HG02571 (cell line): ENCODE measurements around the gene ADAMTS13.
A peak's percentile ranks its signal among the peaks of the same experiment; 100 is the strongest.

Source experiments
- ATAC-seq: cut with Tn5 transposase; IDR thresholded peaks from one replicate; pipeline ENCODE4 v1.9.1; 2021; ENCODE audit warnings: mild to moderate bottlenecking, moderate library complexity; ENCODE audit not compliant: unreplicated experiment

The ADAMTS13 gene

DNA sequence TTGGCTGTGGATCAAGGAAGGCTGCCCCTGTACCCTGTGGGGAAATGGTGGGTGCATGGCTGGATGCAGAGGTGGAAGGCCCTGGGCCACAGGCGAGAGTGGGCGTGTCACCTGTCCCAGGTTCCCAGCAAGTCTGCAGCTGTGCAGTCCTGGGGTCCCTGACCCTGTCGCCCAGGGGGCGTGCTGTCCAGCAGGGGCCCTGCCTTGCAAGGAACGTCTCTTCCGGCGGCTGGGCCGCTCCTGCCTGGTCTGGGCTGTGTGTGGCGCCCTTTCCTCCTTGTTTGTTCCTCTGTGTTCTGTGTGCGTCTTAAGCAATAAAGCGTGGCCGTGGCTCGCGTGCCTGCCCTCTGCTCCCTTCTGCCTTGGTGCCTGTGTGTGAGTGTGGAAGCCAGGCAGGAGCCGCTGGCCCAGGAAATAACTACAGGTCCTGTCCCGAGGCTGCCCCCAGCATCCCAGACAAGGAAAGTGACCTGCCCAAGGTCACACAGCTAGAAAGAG is 48.3 kb downstream of the ADAMTS13 start:
- no peak for ATAC-seq

DNA sequence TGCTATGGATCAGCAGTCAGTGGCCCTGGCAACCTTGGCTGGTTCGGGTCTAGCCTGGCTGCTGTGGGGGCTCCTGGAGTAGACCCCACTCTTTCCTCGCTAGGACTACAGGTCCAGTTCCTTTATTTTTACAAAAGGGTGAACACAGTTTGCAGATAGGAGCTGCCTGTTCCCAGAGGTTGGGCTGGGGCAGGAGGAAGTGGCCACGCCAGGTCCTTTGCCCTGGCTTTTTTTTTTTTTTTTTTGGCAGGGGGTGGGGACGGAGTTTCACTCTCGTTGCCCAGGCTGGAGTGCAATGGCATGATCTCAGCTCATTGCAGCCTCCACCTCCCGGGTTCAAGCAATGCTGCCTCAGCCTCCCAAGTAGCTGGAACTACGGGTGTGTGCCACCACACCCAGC is 48.8 kb downstream of the ADAMTS13 start:
- ATAC-seq, result no peak

DNA sequence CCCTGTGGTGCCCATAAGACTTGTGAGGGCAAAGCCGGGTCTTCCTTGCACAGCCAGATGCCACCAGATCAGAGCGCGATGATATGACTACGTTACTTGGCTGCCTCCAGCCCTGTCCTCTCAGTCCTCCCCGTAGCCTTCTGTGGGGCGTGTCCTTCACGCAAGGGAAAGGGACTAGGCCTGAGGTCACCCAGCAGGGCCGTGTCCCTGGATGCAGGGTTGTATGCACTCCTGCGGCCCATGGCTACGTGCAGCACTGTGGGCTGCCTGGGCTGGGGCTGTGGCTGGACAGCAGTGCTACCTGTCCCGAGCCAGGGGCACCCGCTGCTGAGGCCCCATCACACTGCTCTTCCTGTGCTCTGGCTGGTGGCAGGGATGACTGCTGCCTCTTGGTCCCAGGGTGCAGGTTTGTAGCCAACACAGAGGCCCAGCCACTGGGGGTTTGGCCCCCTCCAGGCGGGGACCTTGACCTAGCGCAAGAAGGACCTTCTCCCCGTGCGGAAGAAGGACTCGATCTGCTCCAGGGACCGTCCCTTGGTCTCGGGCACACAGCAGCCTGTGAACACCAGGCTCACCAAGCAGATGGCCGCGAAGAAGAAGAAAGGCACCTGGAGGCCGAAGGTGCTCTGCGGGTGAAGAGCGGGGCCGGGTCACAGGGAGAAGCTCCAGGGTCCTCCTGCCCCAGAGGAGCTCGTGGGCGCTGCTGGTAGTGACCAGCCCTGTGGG is 49.5 kb downstream of the ADAMTS13 start:
- ATAC-seq, result no peak

DNA sequence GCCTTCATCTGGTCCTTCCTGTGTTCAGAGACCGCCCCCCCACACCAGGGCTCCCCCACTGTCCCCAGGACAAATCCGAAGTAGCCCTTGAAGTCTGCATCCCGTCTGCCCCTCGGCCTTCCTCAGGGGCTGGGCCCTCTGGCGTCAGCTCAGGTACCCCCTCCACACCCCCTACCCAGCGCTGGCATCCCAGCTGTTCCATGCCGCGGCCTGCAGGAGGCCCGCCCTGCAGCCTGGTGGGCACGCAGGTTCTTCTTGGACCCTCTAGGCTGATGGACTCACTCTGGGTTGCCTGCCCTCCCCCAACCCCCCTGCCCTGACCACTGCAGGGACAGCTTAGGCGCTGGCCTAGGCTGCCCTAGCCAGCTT is 50.1 kb downstream of the ADAMTS13 start:
- no peak for ATAC-seq

DNA sequence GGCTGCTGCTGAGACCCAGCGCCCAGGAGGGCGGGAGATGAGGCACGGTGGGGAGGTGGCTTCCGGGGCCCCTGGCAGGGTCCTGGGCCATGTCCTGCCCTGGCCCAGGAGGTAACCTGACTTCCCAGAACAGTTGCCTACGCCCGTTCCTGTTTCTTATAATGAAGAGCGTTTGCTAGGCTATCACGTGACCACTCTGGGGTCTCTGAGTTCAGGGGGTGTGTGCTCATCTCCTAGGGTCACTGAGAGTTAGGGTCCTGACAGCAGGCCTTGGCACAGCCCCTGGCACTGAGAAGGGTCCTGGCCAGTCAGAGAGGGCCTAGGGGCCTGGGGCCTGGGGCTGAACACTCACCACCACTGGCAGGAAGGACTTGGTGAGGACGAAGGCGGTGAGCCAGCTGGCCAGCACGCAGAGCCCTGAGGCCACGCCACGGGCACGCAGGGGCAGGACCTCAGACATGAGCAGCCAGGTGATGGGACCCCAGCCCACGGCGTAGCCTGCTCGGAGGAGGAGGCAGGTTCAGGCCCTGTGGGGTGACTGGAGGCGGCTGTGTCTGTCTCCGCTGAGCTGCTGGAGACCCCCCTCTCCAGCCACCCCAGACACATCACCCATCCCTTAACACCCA is 50.7 kb downstream of the ADAMTS13 start:
- no peak for ATAC-seq

DNA sequence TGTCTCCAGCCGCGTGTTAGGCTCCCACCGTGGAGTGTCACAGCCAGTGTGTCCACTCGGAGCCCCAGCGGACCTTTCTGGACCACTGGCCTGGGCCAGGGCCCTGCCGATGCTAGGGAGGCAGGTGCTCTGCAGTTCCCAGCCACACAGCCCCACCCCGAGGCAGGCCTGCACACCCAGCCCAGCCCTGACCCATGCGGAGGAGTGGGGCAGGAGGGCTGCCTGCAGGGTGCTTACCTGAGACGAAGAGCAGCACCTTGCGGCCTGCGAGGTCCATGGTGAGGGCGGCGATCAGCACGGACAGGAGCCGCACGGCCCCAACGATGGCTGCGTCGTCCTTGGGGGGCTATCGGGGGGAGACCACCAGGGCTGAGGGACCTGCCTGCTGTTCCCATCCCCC is 51.6 kb downstream of the ADAMTS13 start:
- no peak for ATAC-seq

DNA sequence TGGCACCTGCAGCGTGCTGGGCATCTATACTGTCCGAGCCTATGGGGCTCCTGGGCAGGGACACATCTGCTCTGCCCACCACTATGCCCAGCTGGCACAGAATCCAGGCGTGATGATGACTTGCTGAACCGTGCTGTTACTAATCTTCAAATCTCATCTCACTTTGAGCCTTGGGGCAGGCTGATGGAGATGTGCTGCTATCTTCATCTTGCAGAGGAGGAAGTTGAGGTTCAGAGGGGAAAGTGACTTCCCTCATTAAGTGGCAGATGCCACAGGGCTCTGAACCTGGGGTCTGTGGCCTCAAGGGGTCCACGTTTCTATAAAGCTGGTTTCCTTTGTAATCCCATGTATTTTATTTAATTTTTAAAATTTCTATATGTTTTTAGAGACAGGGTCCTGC is 52.0 kb downstream of the ADAMTS13 start:
- no peak for ATAC-seq

DNA sequence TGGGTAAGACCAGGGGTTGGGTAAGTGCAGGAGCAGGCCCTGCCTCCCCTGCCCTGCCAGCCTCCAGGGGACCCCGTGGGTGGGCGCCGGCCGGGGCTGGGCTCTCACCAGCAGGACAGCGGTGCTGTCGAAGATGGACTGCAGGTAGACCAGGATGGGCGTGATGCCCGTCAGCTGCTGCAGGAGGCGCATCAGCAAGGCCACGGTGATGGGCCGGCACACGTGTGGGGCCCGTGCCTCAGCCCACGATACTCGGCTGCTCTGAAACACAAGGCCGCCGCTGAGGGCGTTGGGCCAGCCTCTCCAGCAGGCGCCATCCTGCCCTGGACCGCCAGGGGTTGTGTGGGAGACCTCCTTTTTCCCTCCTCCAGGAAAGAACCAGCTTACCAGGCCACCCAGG is 52.7 kb downstream of the ADAMTS13 start:
- no peak for ATAC-seq

DNA sequence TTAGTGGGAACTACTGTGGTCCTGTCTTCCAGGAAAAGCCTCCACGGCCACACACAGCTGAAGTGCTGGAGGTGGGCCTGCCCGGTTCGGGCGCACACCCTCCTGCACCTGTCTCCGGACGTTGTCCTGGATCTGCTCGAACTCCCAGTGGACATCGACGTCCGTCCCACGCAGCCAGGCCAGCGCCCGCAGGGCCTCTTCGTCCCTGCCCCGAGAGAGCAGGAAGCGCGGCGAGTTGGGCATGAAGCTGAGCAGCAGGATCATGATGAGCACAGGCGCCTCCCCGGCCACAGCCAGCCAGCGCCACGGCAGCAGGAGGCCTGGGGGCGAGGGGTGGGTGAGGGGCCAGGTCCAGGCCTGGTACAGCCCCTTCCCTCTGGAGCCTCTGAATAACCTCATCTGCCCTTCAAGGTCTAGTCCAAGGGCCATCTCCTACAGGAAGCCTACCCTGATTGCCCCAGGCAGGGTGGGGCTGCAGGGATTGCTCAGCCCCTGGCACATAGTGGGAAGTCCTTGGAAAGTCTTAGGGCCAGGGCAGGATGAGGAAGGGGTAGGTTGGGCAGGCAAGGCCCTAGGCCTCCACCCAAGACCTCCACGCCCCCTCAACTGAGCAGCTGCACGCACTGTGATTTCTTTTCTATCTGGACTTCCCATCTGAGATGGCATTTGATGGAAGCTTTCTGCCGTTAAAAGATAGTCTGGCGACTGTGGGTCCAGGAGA is 53.3 kb downstream of the ADAMTS13 start:
- no peak for ATAC-seq

DNA sequence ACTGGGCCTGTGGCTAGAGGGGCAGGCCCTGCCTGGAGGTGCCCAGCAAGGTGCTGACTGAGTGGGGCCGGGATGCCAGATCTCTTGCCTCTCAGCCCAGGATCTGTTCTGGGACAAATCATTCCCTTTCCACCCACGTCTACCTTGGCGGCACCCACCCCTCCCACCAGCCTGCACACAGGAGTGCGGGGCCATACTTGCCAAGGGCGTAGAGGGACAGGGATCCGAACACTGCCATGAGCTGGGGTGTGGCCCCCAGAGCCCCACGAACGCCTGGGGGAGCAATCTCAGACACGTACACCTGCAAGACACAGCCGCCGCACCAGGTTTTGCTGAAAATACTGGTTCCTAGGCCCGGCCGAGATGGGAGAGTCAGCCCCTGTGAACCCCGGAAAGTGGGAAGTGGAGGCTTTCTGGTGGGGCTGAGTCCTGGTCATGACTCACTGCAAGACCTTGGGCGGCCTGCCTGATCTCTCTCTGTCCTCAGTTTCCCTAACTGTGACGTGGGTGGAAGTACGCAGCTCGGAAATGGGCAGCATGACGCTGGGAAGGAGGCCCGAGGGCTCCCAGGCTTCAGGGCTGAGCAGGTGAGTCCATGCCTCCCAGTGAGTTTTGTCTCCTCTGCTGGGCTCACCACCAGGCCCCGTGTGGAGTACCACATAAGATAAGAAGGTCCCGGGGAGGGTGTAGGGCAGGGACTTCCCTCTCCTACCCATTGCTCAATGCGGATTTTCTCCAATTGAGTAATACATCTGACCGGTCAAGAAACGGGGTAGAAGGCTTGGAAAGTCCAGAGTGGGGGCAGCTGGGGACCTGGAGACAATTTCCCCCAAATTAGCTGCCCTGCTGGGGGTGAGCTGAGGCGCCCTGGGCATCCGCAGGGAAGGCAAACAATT is 54.1 kb downstream of the ADAMTS13 start:
- no peak for ATAC-seq

DNA sequence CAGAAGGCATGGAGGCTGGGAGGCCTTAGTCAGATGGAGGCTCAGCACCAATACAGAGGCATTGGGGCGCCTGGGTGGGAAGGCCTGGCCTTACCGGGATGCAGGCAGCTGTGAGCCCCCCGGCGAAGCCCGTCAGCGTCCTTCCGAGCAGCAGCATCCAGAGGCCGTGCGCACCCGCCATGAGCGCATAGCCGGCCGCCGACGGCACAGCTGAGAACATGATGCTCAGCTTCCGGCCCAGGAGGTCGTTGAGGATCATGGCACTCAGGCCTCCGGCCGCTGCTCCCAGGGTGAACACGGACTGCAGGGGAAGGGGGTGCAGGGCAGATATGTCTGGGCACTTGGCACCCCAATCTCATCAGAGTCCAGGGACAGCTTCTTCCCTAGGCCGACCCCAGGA is 54.8 kb downstream of the ADAMTS13 start:
- no peak for ATAC-seq

DNA sequence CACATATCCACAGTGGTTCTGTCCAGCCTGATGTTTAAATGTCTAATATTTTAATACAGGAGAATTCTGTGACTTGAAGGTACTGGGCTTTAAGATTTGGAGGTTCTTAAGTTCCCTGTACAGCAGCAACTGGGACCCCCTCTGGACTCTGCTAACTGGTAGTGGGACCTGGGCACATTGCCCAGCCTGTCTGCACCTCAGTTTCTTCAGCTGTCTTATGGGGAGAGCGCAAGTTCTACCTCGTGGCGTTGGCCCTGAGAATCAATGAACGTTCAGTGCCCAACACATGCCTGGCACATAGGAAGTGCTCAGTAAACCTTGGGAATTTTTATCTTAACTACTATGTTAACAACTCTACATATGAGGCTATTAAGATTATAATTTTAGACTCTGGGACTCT is 55.3 kb downstream of the ADAMTS13 start:
- no peak for ATAC-seq

DNA sequence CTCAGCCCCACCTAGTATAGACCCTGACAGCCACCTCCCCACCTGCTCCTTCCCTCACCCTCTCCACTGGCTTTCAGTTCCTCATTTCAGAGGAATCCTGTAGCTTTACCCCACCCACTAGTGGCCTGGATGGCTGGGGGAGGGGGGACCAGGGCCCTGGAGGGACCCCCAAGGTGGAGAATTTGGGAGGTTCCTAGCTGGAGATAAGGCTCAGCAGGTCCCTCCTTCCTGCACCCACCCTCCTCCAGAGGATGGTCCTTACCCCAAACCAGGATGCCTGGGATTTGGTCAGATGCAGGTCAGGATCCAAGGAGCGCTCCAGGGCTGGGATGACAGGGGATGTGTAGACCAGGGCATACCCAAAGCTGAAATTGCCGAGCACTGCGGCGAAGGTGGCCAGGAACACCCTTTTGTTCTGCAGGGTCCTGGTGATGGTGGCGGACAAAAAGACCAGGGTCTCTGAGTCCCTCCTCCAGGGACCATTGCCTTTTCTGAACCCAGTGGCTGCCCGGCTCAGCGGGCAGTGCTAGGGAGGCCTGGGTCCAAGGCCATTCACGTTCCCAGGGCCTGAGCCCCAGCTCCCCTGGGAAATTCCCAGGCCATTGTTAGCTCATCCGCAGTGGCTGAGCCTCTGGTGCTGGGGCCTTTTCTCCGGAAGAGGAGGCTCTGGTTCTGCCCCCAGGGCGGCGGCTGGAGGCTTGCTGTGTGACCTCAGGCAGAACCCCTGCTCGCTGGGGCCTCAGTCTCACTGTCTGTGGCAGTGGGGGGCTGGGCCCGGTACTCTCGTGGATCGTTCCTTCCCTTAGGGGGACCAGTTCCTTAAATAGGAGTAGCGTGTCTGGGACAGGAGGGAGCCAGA is 56.1 kb downstream of the ADAMTS13 start:
- peak; percentile 19 for ATAC-seq

DNA sequence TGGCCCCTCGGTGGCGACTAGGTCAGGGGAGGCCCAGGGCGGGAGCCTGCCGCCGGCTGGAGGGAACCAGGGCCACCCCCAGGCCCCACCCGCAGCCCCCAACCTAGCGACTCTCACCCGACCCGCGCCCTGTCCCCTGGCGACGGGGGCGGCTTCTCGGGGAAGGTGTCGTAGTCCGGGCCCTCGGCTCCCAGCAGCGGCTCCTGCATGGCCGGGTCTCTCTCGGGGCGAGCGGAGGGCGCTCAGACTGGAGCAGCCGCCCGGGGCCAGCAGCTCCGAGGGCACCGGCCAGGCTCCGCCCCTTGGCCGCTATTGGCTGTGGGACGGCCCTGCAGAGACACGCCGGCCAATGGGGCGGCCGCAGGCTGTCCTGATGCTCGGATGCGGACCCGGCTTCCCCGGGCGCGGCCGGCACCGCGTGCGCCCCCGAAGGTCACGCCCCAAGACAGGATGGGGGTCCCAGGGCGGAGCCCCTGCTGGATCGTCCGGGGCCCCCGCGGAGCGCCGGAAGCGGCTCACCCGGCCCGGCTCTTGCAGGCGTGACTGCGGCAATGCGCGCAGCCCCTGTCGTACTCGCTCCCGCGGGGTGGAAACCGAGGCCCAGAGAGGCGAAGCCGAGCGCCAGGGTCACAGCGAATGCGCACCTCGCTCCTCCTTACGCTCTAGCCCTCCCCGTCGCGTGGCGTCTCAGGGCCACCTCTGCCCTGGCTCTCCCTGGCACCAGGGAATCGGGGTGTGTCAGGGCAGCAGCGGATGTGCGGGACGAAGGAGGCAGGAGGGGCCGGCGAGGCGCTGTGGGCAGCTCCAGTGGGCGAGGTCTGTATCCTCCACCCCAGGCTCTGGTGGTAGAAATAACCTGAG is 56.9 kb downstream of the ADAMTS13 start, which contains the start of gene SLC2A6:
TSS of gene SLC2A6 (minus strand) at position 249 of the 861 bp plus-strand sequence. CDS start at position 209, 40 bp downstream.
- ATAC-seq, result peak; percentile 90

DNA sequence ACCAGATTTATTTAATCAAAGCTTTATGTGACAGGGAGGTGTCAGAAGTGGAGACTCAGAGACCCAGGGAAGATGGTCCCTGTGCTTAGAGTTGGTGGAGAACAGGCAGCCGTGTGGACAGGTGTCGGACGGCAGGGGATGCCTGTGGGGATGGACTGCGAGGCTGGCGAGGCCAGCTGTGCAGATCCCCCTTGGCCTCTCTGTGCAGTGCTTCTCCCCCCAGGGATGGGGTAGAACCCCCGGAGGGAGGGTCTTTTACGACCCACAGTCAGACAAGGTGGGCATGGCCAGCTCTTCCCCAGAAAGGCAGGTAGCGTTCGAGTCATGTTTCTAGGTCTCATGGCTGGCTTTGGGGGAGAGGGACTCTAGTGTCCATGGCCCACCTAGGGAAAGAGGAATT is 61.4 kb downstream of the ADAMTS13 start:
- no peak for ATAC-seq

DNA sequence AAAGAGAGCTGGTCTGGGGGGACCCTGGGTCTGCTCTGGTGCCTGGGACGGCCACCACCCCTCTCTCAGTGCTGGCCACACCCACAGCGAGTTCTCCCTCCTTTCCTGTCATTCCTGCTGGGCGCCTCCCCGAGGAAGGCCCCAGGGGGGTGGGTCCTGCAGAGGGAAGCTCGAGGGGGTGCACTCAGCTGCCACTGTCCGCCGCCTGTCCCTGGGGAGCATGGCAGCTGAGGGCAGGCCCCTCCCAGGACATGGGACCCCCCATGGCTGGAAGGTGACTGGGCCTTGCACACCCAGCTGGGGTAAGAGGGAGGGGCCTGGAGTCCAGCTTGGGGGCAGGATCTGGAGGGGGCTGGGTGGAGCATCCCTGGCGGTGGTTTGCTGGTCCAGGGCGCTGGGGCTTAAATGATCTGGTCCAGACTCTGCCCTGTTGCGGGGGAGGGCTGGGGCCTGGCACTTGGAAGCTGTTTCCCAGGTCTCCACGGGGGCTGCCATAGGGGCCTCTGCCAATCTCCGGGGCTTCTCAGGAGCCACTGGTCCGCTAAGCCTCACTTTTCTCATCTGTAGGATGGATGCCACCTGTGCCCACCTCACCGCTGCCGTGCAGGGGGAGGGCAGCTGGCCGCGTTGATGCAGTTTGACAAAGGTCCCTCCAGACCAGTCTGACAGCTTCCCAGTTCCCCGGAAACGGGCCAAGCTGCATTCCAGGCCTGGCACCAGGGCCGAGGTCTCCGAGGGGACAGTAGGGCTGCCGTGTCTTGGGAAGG is 62.7 kb downstream of the ADAMTS13 start:
- ATAC-seq, result no peak

DNA sequence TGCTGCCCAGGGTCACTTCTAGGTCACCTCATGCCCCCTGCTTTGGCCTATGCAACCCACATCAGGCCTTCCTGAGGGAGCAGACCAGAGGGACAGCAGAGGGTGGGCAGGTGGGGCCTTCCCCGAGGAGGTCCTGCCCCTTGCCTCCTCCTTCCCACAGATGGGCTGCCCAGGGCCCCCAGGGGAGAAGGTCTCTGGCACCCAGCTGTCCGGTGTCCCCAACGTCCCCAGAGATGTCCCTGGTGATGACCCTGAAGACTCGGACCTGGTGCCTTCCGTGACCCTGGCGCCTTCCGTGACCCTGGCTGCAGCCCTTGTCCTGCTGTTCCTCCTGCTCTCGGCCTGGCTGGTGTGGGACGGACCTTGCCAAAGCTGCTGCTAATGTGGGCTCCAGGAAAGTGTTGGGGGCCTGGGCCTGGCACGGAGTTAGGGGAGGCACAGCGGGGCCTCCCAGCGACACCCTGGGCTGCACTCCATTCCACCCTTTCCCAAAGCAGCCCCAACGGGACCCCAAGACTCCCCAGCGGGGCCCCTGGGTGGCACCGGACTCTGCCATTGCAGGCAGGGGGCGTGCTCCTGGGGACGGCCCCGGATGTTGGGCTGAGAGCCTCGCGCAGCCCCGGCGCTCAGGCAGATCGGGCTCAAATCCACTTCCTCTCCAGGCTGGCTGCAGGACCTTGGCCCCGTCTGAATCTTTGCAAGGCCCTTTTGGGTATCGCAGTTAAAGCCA is 63.5 kb downstream of the ADAMTS13 start:
- ATAC-seq, result no peak

DNA sequence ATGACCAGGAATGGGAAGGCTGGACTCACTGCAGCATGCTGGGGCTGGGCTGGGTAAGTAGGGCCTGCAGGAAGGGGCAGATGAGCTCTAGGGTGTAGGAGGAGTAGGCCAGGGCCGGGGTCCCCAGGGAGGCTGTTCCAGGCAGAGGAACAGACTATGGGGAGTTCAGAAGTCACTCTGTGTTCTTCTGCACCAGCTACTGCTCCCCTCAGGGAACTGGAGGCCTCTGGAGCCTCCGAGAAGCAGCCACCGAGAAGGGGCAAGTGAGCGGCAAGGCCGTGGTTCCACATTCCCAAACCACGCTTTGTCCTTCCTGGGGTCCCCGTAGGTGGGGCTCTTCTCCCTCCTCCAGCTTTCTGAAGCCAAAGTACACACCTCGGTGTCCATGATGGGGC is 65.2 kb downstream of the ADAMTS13 start:
- no peak for ATAC-seq
